Measurements from ENCODE around the gene MYPOP.

- TF ChIP-seq, protein P1, sequence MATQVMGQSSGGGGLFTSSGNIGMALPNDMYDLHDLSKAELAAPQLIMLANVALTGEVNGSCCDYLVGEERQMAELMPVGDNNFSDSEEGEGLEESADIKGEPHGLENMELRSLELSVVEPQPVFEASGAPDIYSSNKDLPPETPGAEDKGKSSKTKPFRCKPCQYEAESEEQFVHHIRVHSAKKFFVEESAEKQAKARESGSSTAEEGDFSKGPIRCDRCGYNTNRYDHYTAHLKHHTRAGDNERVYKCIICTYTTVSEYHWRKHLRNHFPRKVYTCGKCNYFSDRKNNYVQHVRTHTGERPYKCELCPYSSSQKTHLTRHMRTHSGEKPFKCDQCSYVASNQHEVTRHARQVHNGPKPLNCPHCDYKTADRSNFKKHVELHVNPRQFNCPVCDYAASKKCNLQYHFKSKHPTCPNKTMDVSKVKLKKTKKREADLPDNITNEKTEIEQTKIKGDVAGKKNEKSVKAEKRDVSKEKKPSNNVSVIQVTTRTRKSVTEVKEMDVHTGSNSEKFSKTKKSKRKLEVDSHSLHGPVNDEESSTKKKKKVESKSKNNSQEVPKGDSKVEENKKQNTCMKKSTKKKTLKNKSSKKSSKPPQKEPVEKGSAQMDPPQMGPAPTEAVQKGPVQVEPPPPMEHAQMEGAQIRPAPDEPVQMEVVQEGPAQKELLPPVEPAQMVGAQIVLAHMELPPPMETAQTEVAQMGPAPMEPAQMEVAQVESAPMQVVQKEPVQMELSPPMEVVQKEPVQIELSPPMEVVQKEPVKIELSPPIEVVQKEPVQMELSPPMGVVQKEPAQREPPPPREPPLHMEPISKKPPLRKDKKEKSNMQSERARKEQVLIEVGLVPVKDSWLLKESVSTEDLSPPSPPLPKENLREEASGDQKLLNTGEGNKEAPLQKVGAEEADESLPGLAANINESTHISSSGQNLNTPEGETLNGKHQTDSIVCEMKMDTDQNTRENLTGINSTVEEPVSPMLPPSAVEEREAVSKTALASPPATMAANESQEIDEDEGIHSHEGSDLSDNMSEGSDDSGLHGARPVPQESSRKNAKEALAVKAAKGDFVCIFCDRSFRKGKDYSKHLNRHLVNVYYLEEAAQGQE (IDR thresholded peaks at IDR 0.05; ENCODE audit: low read depth, low read length) = no peak
- TF ChIP-seq POLR2AphosphoS5 (IDR thresholded peaks at IDR 0.05; ENCODE audit: low read length) (no peak), IRF3 (IDR thresholded peaks at IDR 0.05) (no peak), CTCF (IDR thresholded peaks at IDR 0.05 in 2 of 3, conservative IDR thresholded peaks at IDR 0.05 in 1 of 3; ENCODE audit: control insufficient read depth in 2 of 3, extremely low read depth in 1 of 3, insufficient read depth in 1 of 3, low read depth in 3 of 3, low read length in 3 of 3) (no peak), RAD21 (IDR thresholded peaks at IDR 0.05; ENCODE audit: insufficient read depth, low read depth, low read length) (no peak)
These were observed 21.1 kb downstream of the MYPOP start for GRCh38 chr19:45881082-45881908.

All from GM12878 (cell line).